ENCODE measurements around the gene ZNF780A.
A peak's percentile ranks its signal among the peaks of the same experiment; 100 is the strongest.
"Not testable (repeated sequence)": the region's sequence is repeated elsewhere in the genome, so short reads cannot be mapped to it uniquely, and the experiment has no call there.

ZNF780A gene

DNA sequence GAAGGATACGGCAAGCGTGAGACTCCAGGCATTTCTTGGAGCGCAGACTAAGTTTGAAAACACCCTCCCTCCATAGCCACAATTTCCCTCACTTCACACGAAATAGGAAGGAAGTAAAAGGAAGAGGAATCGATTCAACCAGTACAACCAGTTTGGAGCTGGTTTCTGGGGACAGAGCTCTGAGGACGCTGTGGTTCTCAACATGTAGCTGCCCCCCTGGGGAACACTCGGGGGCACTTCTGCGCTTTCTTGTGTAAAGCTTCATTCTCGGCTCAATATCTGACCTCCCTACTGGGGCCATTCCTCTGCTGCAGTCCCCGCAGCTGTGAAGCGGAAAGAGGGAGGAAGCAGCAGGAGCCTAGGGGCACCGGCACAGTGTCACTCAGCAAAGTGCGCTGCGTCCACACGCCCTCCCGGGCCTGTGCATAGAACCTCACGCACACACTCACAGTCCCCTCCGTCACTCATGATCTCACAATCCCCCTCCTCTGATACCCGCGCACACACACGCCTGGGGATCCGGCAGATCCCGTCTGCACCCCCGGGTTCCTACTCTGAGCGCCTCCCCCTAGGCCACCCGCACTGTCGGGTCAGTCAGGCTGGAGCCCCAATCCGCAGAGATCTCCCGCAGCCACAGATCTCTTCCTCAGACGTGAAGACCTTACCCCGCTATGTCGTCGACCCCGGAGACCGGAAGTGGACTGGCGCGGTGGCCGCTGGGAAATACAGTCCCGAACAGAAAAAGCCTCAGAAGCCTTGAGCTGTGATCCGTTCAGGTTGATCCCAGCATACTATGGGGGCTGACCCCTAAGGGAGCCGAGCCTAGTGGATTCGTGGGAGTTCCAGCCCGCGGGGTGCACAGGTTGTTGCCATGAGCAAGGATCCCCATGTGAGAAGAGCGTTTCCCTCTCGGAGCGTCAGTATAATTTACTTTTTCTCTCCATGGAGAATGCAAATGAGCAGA, at the start of gene ZNF780A:
Gene ZNF780A, minus strand, starts transcription at position 703 of the 964 bp plus-strand sequence. CDS start 6,190 bp downstream, outside the sequence.
- peak; percentile 87 for DNase-seq (ENCODE audit: low spot score)

DNA sequence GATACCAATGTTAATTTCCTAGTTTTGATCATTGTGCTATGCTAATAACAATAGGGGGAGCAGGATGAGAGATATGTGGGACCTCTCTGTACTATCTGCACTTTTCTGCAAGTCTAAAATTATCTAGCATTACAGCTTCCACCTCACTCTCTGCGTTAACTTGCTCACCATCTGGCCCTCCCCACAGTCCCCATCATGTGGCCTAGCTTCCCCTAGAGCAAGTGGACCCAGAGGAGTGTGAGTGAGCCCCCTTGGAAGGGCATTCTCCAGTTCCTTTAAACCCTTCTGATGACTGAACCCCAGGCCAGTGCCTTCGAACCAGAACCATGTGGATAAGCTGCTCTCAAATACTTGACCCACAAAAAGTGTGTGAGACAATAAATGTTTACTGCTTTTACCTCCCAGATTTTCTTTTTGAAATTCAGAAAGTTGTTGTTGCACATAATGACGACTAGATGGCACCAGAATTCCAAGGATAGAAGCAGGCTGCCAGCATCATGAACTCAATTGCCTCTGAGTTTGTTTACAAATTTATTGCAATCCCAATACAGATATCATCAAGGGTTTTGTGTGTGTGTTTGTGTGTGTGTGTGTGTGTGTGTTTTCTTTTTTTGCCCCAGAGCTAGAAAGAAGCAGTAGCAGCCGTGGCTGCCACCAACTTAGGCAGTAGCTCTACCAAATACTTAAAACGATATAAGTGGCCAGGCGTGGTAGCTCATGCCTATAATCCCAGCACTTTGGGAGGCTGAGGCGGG, 49.0 kb upstream of the ZNF780A start:
- peak; percentile 72 for DNase-seq (ENCODE audit: low spot score)

GRCh38 chr19:40136818-40137217, 46.1 kb upstream of the ZNF780A start:
- no peak for DNase-seq (ENCODE audit: low spot score)

GRCh38 chr19:40134866-40135265, 44.1 kb upstream of the ZNF780A start:
- no peak for DNase-seq (ENCODE audit: low spot score)

- no peak for DNase-seq (ENCODE audit: low spot score)
These were observed 42.7 kb upstream of the ZNF780A start for GRCh38 chr19:40133491-40133890.

- no peak for DNase-seq (ENCODE audit: low spot score)
These were observed 39.3 kb upstream of the ZNF780A start for GRCh38 chr19:40130013-40130412.

DNA sequence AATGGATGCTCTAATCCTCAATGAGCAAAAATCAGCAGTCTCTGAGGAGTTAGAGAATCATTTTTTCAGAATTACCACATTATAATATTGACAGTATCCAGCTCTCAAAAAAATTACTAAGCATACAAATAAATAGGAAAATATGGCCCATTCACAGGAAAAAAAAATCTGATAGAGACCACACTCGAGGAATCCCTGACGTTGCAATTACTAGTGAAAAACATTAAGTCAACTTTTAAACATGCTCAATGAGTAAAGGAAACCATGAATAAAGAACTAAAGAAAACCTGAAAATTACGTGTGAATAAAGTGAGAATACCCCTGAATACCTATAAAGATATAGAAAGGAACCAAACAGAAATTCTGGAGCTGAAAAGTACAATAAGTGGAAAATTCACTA, 38.7 kb upstream of the ZNF780A start:
- no peak for DNase-seq (ENCODE audit: low spot score)

DNA sequence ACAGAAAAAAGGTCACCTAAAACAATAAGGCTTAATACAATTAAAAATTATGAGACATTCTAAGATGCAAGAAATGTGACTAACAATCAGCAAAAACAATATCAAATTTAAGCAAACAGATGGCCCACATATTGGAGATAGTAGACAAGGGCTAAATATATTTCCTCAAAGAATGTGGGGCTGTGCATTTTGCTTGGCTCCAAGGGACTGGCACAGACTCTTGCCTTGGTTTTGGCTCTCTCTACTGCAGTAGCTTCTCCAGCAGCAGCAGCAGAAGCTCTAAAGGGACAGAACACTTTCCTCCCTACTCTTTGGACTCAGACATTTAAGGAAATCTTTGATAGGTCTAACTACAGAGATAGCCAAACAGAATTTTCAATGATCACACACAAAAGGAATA, 38.2 kb upstream of the ZNF780A start:
- DNase-seq (ENCODE audit: low spot score) = no peak

GRCh38 chr19:40119380-40119779, 28.6 kb upstream of the ZNF780A start:
- no peak for DNase-seq (ENCODE audit: low spot score)

GRCh38 chr19:40118638-40119037, 27.9 kb upstream of the ZNF780A start:
- DNase-seq (ENCODE audit: low spot score) = not testable (repeated sequence)

- DNase-seq (ENCODE audit: low spot score) = no peak
These were observed 25.3 kb upstream of the ZNF780A start for GRCh38 chr19:40116075-40116474.

- DNase-seq (ENCODE audit: low spot score) = not testable (repeated sequence)
These were observed 23.4 kb upstream of the ZNF780A start for GRCh38 chr19:40114119-40114518.

- DNase-seq (ENCODE audit: low spot score) = not testable (repeated sequence)
These were observed 21.5 kb upstream of the ZNF780A start for GRCh38 chr19:40112271-40112670.

GRCh38 chr19:40110570-40110969, 19.8 kb upstream of the ZNF780A start:
- no peak for DNase-seq (ENCODE audit: low spot score)

- no peak for DNase-seq (ENCODE audit: low spot score)
These were observed 14.0 kb upstream of the ZNF780A start for GRCh38 chr19:40104754-40105153.

GRCh38 chr19:40103600-40103999, 12.9 kb upstream of the ZNF780A start:
- DNase-seq (ENCODE audit: low spot score) = no peak

- no peak for DNase-seq (ENCODE audit: low spot score)
These were observed 11.1 kb upstream of the ZNF780A start for GRCh38 chr19:40101813-40102212.

GRCh38 chr19:40093416-40093815, 2.7 kb upstream of the ZNF780A start:
- no peak for DNase-seq (ENCODE audit: low spot score)

DNA sequence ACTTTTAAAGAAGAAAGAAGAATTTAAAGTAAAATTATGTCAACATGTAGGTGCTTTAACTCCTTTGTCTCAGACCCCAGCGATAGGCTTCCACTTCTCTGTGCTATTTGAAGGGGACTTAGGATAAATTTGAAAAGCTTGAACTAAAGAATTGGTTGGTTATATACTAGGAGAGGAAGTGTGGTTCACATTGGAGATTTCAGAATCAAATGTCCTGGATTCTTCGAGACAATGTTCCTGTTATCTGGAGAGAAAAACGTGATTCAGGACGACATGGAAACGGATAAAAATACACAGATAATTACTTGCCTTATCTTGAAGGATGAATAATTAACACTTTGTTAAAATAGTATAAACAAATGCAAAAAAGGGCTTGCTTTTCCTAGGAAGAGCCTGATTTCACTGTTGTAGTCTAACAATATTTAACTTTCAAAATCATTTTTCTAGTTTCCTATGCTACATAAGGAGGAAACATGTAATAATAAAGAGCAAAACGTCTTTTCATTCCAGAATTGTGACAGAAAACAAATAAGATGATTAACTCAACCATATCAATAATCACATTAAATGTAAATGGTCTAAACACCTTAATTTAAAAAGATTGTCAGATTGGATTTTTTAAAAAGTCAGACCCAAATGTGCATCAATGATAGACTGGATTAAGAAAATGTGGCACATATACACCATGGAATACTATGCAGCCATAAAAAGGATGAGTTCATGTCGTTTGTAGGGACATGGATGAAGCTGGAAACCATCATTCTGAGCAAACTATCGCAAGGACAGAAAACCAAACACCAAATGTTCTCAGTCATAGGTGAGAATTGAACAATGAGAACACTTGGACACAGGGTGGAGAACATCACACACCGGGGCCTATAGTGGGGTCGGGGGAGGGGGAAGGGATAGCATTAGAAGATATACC, 724 bp upstream of the ZNF780A start:
- peak; percentile 10 for DNase-seq (ENCODE audit: low spot score)

- no peak for DNase-seq (ENCODE audit: low spot score)
These were observed 1.3 kb downstream of the ZNF780A start for GRCh38 chr19:40089462-40089861.

DNA sequence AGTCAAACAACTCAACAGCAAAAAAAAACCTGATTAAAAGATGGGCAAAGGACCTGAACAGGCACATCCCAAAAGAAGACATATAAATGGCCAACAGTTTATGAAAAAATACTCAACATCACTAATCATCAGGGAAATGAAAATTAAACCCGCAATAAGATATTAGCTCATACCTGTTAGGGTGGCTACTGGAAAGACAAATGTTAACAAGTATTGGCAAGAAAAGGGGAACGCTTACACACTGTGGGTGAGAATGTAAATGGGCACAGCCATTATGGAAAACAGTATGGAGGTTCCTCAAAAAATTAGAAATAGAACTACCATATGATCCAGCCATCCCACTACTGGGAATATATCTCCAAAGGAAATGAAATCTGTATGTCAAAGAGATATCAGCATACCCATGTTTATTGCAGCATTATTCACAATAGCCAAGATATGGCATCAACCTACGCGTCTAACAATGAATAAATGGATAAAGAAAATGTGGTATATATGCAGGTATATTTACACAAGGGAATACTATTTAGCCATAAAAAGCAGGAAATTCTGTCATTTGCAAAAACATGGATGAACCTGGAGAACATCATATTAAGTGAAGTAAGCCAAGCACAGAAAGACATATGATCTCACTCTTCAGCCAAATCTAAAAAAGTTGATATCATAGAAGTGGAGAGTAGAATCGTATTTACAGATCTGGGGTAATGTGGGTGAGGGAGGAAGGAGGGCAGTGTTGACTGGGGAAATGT, 2.3 kb downstream of the ZNF780A start:
- DNase-seq (ENCODE audit: low spot score) = no peak

Measured in GM03348 (cell line).